ENCODE results near the gene GPR37L1.

- TF ChIP-seq, protein P1, sequence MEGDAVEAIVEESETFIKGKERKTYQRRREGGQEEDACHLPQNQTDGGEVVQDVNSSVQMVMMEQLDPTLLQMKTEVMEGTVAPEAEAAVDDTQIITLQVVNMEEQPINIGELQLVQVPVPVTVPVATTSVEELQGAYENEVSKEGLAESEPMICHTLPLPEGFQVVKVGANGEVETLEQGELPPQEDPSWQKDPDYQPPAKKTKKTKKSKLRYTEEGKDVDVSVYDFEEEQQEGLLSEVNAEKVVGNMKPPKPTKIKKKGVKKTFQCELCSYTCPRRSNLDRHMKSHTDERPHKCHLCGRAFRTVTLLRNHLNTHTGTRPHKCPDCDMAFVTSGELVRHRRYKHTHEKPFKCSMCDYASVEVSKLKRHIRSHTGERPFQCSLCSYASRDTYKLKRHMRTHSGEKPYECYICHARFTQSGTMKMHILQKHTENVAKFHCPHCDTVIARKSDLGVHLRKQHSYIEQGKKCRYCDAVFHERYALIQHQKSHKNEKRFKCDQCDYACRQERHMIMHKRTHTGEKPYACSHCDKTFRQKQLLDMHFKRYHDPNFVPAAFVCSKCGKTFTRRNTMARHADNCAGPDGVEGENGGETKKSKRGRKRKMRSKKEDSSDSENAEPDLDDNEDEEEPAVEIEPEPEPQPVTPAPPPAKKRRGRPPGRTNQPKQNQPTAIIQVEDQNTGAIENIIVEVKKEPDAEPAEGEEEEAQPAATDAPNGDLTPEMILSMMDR (IDR thresholded peaks at IDR 0.05): no peak
- no peak for TF ChIP-seq POLR2A (IDR thresholded peaks at IDR 0.05)
- TF ChIP-seq POLR2AphosphoS5 (IDR thresholded peaks at IDR 0.05): no peak
- no peak for TF ChIP-seq EP300 (IDR thresholded peaks at IDR 0.05)
Measured at GRCh38 chr1:202168861-202169260, 46.1 kb downstream of the GPR37L1 start.
